Hindlimb muscle (tissue), 1 donor: ENCODE data around the gene C4orf50. TPM values are rescaled to one million over a fixed set of nuclear protein-coding genes. Genes with fewer than 3 reads are reported as not detected.
"Not testable (repeated sequence)": the region's sequence is repeated elsewhere in the genome, so short reads cannot be mapped to it uniquely, and the experiment has no call there.

Experiments used
- DNase-seq: peaks from one replicate; pipeline ENCODE4 v3.0.0-alpha.2; 2013
- polyA plus RNA-seq: library from polyadenylated mRNA; unstranded; fragments of 120-200 nt; gene quantifications from one replicate; pipeline ENCODE4 v1.2.1, GENCODE V29; 2013; ENCODE audit not compliant: insufficient read length

C4orf50 gene
- polyA plus RNA-seq, 1 donor: not detected

- DNase-seq: no peak
Observed at GRCh38 chr4:5965225-5965624, 53.0 kb downstream of the C4orf50 start.

DNA sequence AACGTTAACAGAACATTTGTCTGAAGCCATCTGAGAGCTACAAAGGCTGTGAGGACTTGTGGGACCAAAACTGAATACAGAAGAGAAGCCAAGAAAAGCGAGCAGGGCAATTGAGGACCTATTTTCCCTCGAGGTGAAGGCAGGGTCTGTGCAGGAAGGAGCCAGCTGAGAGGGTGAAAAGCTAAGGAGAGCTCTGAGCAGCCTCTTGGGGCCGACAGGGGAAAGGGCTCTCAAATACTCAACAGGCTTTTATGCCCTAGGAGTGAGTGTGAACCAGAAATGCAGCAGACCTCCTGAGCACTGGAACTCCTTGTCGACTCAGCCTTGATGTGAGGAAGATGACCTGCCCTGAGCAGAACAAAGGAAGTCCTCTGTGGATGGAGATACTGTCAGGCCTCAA lies 54.2 kb downstream of the C4orf50 start:
- DNase-seq: no peak

DNA sequence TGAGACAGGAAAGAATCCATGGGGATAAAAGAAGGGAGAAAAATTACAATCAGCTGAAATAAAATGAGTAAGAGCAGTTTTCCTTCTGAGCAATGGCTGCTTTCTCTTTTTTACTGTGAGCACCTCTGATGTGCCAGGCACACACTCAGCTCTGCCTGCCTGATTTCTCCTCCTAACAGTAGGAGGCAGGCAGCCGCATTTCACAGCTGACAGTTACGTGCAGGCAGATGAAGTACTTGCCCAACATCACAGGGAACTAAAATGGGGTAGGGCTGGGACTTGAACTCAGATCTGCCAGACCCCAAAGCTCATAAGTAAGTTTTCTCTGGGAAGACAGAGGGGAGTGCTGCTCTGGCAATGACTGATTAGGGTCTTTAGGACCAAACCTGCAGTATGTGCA lies 54.6 kb downstream of the C4orf50 start:
- no peak for DNase-seq

- DNase-seq: no peak
Observed at GRCh38 chr4:5962416-5962815, 55.8 kb downstream of the C4orf50 start.

- DNase-seq: no peak
Observed at GRCh38 chr4:5960252-5960880, 57.9 kb downstream of the C4orf50 start.

DNA sequence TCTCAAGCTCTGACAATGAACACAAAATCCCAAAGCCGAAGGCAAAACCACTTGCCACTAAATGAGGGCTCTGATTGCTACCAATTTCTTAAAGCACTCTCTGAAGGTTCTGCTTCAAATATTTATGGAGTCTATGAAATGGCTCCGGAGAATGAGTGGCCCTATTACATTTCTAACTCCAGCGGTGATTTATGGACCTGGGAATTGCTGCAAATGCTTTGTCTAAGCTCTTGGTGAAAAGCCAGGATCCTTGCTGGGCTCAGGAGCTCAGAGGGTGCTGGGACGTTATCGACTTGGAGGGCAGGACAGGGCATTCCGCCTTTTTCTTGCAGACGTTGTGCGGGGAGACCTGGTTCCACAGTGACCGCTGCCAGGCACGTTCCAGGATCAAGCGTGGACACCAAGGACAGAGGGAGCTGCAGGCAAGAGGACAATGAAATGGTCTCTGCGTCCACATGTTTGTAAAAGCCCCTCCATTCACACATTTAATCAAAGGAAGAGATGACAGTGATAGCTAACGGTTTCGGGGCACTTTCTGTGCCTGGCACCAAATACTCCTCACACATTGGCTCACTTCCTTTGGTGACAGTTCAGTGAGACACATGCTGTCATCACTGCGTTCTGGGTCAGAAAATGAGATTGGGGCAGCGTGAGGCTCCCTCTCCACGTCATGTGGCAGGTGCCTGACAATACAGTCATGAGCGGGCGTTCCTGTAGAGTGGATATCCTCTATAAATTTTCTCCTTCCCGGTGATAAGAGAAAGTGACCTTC lies 58.8 kb downstream of the C4orf50 start:
- DNase-seq: no peak

DNA sequence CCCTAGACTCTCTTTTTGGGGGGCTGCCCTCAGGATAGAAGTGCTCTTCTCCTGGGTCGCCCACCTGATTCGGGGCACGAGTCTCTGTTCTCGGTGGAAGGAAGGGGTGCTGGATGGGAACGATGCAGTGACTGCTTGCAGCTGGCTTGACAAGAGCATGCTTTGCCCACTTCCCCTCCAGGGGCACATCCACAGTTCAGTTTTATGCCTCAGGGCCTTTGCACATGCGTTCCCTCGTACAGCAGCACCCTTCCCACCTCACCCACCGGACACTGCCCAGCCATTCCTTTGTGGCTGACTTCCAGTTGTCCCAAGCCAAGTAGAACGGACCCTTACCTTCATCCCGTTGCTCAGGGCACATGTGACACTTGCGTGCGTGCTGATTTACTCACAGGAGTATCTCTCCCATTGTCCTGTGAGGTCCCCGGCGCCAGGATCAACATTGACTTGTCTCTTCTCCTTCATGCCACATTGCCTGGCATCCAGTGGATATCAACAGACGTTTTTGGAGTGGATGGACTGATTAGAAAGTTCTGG lies 60.0 kb downstream of the C4orf50 start:
- DNase-seq: no peak

- no peak for DNase-seq
Observed at GRCh38 chr4:5957076-5957475, 61.2 kb downstream of the C4orf50 start.

- DNase-seq: no peak
Observed at GRCh38 chr4:5956285-5957021, 61.8 kb downstream of the C4orf50 start.

DNA sequence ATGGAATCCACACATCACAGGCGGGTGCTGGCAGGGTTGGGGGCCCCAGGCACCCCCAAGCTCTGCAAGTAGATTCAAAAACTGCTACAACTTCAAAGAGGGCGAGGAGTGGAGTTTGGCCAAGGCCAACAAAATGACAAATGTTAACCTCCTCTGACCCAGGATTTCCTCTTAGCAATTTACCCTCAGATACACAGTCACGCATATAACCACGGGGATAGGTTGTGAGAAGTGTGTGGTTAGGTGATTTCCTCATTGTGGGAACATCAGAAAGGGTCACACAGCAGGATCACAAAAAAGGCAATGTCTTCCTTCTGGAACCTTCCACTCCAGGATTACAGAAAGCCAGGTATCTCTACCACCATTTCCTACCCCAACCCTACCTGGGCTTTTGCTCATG lies 62.4 kb downstream of the C4orf50 start:
- DNase-seq: no peak

DNA sequence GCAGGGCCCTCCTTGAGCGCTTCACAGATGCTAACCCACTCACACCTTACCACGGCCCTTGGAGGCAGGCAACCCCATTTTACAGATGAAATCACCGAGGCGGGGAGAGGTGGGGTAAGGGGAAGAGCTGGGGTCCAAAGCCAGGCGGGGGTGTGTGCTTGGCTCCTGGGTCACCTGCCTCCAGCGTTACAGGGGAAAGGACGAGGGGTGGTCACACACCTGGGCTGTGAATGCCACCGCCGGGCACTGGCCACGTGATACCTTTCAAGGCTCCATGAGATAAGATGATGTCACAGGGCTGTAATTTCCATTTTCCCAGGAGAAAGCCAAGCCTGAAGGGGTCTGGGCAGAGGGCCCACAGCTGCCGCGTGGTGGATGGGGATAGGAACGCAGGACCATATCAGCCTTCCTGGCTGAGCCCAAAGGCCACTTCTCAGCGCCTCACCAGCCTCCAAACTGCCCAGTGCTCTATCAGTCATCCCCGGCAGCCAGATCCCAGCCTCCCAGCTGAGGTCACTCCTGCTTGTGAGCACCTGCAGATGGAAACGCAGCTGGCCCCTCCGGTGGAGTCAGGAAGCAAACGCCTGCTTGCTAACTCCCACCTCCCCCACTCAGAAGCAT lies 62.9 kb downstream of the C4orf50 start:
- no peak for DNase-seq

GRCh38 chr4:5954056-5954760 lies 64.0 kb downstream of the C4orf50 start:
- no peak for DNase-seq

GRCh38 chr4:5952975-5953951 lies 65.0 kb downstream of the C4orf50 start:
- no peak for DNase-seq

DNA sequence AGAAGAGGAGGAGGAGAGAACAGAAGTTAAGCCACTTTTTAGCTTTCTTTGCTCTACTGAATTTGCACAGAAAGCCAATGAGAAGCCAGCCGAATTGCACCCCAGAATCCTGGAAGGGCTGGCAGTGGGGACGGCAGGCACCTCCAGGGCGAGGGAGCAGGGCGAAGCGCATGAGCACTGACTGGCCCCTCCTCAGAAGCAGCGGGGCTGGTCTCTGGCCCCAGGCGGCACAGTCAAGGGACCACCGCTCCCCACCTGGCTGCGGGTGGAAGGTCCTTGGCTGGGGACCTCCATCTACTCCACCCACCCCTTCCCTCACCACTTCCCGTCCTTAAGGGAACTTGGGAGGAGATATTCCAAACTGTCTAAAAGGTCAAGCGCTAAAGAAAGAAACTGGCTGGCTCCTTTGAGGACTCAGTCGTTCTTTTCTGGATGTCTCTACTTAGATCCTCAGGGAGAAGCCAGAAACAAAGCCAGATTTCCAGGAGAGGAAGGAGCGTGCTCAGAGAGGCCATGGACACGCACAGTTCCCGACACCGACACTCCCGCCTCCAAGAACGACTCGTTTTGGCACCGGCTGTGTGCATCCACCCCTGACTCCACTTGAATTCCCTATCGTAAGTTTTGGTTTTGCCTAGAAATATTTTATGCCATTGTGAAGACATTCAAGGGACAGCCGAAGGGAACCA lies 65.8 kb downstream of the C4orf50 start:
- no peak for DNase-seq

GRCh38 chr4:5946653-5947052 lies 71.6 kb downstream of the C4orf50 start:
- DNase-seq: not testable (repeated sequence)

- DNase-seq: no peak
Observed at GRCh38 chr4:5945936-5946335, 72.3 kb downstream of the C4orf50 start.

GRCh38 chr4:5945171-5945570 lies 73.1 kb downstream of the C4orf50 start:
- no peak for DNase-seq

- no peak for DNase-seq
Observed at GRCh38 chr4:5943561-5943960, 74.7 kb downstream of the C4orf50 start.

- no peak for DNase-seq
Observed at GRCh38 chr4:5942947-5943346, 75.3 kb downstream of the C4orf50 start.

GRCh38 chr4:5941601-5942000 lies 76.6 kb downstream of the C4orf50 start:
- DNase-seq: no peak
